ENCODE measurements around the gene CHRNG.
"Not testable (repeated sequence)": the region's sequence is repeated elsewhere in the genome, so short reads cannot be mapped to it uniquely, and the experiment has no call there.

The CHRNG gene

GRCh38 chr2:232545511-232546375 lies 6.3 kb downstream of the CHRNG start:
- DNase-seq = no peak

- DNase-seq = no peak
These were observed 8.5 kb downstream of the CHRNG start for GRCh38 chr2:232547991-232548390.

GRCh38 chr2:232549655-232550353 lies 10.3 kb downstream of the CHRNG start:
- DNase-seq = no peak

DNA sequence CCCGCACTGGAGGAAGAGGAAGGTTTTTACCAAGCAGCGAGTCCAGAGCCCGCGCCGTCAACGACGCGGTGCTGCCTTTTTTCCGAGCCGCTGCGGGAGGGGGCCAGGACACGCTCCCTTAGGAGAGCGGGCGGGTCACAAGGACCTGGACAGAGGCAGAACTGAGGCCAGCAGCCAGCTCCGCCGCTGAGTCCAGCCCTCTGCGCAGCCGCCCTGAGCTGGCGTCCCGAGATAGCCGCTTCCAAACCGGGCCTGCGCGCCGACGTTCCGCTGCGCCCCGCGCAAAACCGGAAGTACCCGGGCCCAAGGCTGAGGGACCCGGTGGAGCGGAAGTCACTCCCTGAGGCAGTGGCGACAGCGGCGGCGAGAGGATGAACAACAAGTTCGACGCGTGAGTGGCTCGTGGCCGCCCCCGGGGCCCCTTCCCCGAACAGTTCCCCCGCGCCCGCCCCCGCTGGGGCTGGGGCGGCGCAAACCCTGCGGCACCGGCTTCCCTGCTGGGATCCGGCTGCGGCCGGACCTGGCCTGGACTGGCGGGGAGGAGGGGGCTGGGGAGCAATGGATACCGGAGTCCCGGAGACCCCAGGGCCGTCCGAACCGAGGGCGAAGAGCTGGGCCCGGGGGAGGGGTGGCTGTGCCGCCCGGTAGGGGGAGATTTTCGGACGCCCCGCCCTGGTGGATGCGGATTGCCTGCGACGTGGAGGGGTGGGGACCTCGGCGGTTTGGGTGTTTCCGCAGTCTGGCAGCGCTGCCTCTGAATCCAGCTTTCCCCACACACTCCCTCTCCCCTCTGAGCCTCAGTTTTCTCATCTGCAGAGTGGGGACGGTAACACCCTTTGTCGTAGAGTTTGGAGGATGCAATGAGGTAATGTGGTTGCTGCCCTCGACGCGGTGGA lies 11.1 kb downstream of the CHRNG start, which contains the start of the genes EIF4E2 and TIGD1:
Gene EIF4E2 (plus strand): TSS at position 336 of the 896 bp plus-strand sequence. CDS start 36 bp downstream, at position 372.
Gene TIGD1 (minus strand): TSS at position 204 of the 896 bp plus-strand sequence. CDS start 675 bp downstream, outside the sequence.
- peak; percentile 81 for DNase-seq

- no peak for DNase-seq
These were observed 11.8 kb downstream of the CHRNG start for GRCh38 chr2:232551250-232551638.

- no peak for DNase-seq
These were observed 12.3 kb downstream of the CHRNG start for GRCh38 chr2:232551776-232552175.

DNA sequence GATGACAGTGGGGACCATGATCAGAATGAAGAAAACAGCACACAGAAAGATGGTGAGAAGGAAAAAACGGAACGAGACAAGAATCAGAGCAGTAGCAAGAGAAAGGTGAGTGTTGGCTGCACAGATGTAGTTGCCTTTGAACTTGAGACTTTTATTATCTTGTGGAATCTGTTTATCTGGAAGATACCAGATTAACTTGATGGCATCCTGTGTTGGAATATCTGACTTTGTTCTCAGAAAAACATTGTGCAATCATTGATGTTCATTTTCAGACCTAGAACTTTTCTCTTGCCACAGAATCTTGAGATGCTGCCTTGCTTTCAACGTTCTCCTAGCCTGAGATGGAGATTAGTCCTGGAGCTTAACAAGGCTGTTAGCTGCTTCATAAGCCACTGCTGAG lies 16.9 kb downstream of the CHRNG start:
- no peak for DNase-seq

DNA sequence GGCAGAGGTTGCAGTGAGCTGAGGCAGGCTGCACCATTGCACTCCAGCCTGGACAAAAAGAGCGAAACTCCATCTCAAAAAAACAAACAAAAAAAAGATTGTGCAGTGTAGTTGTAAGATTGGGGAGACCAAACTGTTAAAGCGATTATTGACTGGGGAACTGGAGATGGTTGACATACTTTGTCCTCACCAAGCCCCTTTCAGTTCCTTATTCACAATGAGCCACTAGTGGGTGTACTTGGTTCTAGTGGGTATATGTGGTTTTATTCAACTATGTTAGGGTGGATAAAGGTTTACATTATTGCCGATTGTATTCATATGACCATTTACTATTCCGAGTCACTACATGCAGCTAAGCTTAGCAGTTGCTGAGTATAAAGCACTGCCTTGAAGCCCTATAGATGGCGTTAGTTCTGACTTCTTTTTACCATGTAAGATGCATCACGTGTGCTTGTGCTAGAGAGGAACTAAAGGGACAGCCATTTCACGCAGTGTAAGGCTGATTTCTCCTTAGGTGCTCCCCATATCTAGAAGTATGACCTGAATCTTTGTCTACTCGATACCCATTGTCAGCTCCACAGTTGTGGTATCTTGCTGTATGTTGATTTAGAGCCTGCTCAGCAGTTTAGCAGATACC lies 23.1 kb downstream of the CHRNG start:
- no peak for DNase-seq

DNA sequence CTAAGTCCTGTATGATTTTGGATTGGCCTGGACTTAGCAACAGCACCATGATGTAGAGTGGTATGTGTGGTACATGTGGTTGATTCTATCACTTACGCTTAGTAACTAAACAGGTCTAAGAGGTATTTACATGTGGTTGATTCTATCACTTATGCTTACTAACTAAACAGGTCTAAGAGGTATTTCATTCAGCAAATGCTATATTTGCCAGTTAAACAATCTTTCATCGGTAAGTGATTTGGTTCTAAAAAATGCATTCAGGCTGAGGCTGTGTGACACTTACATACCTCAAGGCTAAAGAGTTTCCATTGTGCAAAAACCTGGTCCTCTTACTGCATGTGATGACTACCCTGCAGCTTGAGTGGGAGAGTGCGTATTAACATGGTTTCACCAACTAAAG lies 24.1 kb downstream of the CHRNG start:
- DNase-seq = no peak

- DNase-seq = no peak
These were observed 28.2 kb downstream of the CHRNG start for GRCh38 chr2:232567721-232568120.

- DNase-seq = peak; percentile 48
These were observed 28.7 kb downstream of the CHRNG start for GRCh38 chr2:232568161-232568560.

- DNase-seq = no peak
These were observed 30.0 kb downstream of the CHRNG start for GRCh38 chr2:232569541-232569940.

- DNase-seq = not testable (repeated sequence)
These were observed 31.0 kb downstream of the CHRNG start for GRCh38 chr2:232570481-232570880.

- DNase-seq = no peak
These were observed 31.6 kb downstream of the CHRNG start for GRCh38 chr2:232571026-232571474.

DNA sequence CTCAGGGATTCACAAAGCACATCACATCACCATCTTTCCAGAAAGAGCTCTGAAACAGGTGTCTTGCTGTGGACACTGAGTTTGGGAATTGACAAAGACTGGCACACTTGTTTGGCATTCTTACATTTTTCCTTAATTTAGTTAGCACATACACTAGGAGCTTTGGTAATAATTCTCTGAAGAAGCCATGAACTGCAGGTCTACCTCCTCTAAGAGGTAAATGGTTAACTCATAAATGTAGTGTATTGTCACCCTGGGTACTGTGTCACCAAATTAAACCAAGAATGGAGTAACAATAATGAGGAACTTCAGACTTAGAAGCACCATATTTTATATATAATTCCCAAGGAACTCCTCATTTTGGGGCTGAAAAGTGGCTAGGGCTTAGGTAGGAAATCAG lies 33.5 kb downstream of the CHRNG start:
- DNase-seq = no peak

DNA sequence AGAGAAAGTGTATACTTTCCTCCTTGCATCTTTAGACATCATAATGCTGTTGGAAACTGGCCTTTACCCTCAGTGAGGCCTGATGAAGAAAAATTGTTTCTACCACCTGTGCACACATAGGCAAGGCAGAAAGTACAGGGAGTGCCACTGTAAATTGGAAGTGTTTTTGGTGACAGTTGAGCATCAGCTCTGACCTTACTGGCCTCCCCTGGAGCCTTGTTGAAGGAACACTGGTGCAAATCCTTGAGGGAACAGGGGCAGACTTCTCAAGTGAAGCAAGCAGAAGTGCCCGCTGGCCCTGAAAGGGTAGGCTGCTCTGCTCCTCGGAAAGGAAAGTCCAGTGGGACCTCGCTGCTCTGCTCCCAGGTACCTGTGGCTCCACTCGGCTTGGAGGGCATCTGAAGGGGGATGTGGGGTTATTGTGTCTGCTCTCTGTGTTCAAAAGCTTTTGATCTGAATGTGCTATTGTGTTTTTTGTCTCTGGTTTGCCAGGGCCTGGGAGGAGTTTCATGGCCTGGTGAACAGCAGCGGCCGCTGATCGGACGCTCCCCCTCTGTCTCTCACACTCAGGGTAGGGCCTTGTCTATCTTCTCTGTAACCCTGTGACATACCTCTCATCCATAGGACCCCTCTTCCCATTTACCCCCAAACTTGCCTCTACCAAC lies 34.4 kb downstream of the CHRNG start:
- DNase-seq = no peak

DNA sequence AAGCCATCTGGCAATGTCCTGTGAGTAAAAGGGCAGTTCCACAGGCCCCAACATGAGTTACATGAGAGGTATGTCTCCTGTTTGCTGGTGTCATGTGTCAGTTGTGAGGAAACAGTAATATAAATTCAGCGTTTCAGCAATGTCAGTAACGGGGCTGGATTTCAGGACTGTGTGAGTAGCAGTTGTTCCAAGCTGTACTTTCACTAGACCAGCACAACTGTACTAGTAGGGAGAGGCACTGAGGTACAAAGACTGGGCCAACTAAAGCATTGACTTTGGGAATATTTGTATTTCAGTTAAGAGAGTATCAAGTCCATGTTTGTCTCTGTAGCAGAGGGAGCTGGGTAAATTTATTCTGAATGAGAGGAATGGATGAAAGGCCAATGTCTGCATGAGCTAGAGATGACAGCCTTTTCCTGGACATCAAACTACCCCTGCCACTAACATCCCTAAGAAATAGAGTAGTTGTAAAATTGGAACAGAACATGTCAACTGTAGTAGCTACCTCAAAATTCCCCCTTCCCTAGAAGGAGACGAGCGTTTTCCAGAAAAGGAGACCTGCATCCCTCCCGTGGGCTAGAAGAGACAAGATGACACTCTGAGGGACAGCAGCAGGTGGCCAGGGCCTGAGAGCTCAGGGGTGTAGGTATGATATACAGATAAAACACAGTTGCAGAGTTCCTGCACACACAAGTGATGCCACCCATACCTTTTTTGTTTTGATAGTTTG lies 35.3 kb downstream of the CHRNG start:
- no peak for DNase-seq

- DNase-seq = no peak
These were observed 35.9 kb downstream of the CHRNG start for GRCh38 chr2:232575404-232575746.

- DNase-seq = no peak
These were observed 37.5 kb downstream of the CHRNG start for GRCh38 chr2:232576995-232577394.

GRCh38 chr2:232577841-232578240 lies 38.3 kb downstream of the CHRNG start:
- DNase-seq = no peak

- no peak for DNase-seq
These were observed 39.1 kb downstream of the CHRNG start for GRCh38 chr2:232578626-232579025.
